SIG-M5 treated with dmso at 0.1 percent for 504 hours (cell line): ENCODE measurements around the gene TMEM69.
"Not testable (repeated sequence)": the region's sequence is repeated elsewhere in the genome, so short reads cannot be mapped to it uniquely, and the experiment has no call there.

ENCODE experiments used
- DNase-seq: peaks from one replicate; lab custom pipeline; 2025; ENCODE audit not compliant: unreplicated experiment; lab: John Stamatoyannopoulos, UW

Gene TMEM69

GRCh38 chr1:45730780-45731319, 42.9 kb downstream of the TMEM69 start:
- DNase-seq, result no peak

DNA sequence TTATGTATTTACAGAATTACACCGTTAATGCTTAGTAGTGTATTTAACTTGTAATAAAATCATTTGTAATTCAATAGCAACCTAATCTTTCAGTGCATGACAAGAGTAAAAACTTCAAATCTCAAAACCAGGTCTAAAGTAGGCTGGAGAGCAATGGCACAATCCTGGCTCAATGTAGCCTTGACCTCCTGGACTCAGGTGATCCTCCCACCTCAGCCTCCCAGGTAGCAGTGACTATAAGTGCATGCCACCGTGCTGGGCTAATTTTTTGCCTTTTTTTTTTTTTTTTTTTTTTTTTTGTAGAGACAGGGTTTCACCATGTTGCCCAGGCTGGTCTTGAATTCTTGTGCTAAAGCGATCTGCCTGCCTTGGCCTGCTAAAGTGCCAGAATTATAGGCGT, 51.2 kb downstream of the TMEM69 start:
- no peak for DNase-seq

DNA sequence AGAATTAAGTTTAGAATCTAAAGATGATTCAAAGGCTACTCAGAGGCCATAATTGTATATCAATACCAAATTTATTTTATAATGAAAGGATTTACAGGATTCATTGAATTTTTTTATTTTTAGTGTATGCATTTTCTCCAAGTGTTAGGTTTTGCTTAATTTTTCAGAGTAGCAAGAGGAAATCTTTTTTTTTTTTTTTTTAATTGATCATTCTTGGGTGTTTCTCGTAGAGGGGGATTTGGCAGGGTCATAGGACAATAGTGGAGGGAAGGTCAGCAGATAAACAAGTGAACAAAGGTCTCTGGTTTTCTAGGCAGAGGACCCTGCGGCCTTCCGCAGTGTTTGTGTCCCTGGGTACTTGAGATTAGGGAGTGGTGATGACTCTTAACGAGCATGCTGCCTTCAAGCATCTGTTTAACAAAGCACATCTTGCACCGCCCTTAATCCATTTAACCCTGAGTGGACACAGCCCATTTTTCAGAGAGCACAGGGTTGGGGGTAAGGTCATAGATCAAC, 51.7 kb downstream of the TMEM69 start:
- DNase-seq, result not testable (repeated sequence)
